GM19099 (cell line): ENCODE data around the gene C1orf94.

Experiments used
- POLR2A ChIP-seq: IDR thresholded peaks from 3 replicates; pipeline ENCODE4 v1.6.1; 2011; ENCODE audit warnings: low read depth; ENCODE audit not compliant: insufficient read length; ENCODE audit errors: extremely low read depth

Gene C1orf94, protein sequence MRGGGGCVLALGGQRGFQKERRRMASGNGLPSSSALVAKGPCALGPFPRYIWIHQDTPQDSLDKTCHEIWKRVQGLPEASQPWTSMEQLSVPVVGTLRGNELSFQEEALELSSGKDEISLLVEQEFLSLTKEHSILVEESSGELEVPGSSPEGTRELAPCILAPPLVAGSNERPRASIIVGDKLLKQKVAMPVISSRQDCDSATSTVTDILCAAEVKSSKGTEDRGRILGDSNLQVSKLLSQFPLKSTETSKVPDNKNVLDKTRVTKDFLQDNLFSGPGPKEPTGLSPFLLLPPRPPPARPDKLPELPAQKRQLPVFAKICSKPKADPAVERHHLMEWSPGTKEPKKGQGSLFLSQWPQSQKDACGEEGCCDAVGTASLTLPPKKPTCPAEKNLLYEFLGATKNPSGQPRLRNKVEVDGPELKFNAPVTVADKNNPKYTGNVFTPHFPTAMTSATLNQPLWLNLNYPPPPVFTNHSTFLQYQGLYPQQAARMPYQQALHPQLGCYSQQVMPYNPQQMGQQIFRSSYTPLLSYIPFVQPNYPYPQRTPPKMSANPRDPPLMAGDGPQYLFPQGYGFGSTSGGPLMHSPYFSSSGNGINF

DNA sequence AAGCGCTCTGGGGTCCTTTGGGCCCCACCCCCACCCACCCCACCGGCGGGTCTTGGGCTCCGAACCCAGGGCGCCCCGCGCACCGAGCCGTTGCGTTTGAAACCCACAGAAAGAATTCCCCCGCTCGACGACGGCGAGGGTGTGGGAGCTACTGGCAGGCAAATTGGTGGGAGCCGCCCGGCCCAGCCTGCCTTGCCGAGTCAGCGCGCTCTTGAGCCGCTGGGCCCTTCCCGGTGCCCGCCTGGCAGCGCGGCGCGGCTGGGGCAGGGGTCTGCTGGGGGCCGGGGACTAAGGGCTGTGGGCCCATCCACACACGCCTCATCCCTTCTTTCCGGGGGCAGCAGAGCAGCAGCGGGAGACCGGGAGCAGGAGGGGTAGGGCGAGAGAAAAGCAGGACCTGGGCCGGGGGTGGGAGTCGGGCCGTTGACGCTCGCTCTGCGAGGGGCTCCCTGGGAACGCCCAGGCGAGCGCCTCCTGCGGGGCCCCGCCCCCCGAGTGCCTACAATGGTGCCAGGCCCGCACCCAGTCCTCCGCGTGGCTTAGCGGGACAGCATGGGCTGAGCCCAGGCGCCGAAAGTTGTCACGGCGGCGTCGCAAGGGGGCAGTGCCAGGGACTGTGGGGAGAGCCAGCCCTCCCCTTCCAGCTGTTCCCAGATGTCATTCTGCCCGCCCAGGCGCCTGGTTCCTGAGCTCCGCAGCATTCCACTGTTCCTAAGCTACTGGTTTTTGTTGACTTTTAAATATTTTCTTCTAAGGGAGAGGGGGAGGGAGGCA is at the start of gene C1orf94:
TSS of gene C1orf94 (plus strand) at position 78 of the 774 bp plus-strand sequence. CDS start 883 bp downstream, outside the sequence.
- TF ChIP-seq POLR2A, result no peak

DNA sequence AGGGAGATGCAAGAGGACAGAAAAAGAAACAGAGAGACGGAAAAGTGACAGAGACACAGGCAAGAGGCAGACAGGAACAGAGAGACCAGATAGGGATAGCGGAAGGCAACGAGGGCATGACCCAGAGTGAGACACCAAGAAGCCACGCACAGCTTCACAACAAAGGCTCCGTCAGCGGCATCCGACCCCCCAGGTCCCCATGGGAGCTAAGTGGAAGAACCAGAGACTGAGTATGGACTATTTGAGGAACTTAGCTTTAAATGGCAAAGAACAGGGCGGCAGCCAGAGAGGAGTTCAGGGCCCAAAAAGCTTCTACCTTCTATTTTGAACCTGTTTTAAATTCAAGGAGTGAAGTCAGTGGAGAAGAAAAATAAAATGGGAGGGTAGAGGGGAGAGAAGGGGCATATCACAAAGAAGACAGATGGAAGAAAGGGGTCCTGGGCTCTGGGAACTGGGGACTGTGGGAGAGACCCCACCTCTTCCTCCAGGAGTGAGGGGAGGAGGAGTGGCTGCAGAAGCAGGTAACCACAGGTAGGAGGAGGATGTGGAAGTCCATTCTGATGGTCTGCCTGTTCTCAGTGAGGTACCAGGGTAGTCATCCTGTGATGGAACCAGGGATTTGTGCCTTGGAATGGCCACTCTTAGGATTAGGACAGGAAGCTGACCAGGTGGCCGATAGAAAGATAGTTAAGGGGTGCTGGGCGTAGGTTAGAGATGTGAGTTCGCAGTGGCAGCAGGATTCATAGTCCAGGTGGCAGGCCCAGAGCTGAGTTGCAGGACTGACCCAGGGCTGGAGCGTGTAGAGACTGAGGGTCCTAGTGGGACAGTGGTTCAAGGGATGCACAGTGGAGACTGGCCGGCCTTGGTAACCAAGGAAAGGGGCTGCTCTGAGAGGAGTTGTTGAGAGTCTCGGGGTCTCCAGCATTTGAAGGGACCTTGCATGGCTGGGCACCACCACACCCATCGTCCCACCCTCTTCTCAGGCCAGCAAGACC is 49.4 kb upstream of the C1orf94 start:
- TF ChIP-seq POLR2A, result no peak

DNA sequence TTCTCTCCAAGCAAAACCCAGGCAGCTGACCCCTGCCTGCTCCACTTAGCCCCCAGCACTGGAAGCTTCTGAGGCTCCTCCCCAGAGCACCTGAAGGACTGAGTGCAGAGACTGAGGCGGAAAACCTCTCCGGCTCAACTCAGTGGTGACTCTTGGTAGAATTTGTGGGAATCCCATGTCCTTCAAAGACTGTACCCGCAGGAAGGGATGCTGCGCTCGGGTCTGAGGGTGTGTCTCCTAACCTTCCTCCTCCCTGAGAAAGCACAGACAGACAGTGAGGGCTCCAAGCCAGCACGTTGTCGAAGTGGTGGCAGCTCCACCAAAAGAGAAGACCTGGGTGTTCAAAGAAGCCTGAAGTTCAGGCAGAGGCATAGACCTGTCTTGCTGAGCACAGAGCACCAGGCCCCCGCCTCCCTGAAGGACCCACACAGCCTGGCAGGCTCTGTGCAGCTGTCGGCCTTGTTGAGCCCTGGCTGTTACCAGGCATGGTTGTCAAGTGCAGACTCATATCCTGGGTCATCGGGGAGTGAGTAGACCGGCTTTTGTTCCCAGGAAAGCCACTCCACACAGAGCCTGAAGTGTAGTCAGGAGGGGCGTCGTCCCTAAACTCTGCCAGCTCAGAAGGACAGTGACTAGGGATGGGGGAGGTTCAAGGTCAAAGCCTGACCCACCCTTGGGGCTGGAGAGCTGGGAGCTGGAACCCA is 48.4 kb upstream of the C1orf94 start:
- TF ChIP-seq POLR2A, result no peak

DNA sequence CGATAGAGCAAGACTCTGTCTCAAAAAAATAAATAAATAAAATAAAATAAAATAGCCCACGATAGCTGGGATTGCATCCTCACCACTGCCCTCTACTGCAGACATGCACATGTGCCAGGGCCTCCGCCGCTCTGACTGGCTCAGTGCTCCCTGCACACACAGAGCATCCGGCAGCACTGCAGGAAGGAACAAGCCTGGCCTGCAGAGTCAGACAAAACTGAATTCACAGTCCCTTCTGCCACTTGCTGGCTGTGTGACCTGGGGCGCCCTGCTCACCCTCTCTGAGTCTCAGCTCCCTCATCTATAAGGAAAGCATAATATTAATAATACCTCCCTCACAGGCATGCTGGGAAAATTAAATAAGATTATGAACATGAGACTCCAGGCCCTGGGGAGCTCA is 47.1 kb upstream of the C1orf94 start:
- TF ChIP-seq POLR2A, result no peak

DNA sequence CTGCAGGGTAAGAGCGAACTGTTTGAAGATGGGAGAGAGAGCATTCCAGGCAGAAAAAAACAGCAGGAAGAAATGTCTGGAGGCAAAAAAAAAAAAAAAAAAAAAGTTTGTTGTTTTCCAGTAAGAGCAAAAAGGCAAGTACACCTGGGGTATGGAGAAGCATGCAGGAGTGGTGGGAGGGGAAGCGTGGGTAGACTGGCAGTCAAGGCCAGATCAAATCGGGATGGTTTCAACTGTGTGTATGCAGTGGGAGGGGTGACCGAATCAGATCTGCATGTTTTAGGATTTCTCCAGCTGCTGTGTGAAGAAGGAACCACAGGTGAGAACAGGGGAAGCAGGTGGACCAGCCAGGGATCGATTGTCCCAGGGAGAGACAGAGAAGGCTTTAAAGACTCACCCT is 46.4 kb upstream of the C1orf94 start:
- TF ChIP-seq POLR2A, result no peak

DNA sequence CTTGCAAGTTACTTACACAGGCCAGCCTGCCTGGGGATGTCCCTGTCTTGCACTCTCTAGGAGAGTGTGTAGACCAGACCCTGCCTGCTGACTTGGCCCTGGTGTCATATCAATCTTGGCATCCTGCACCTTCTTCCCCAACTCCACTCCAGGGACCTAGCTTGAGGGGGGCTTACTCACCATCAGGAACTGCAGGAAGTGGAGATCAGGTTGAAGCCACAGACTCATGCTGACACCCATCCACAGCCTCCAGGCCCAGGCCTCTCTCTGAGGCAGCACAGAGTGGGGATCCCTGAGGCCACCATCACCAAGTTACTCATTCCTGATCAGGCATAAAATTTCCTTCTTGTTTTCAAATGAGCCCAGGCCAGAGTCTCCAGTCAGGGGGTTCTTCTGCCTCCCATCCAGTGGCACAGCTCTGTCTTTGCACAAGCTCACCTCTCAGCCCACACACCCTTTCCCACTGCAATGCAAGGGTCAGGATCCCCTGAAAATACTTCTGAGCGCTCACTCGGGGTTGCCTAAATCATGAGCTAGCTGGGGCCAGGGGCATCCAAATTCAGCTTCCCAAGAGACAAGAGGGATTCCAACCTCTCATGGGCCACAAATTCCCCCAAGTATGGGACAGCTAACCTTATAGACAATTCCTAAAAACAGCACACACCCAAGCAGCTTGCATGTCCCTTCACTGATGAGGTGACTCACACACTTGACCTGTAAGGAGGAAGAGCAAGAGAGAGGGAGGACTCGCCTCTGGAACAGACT is 45.1 kb upstream of the C1orf94 start:
- TF ChIP-seq POLR2A, result no peak

DNA sequence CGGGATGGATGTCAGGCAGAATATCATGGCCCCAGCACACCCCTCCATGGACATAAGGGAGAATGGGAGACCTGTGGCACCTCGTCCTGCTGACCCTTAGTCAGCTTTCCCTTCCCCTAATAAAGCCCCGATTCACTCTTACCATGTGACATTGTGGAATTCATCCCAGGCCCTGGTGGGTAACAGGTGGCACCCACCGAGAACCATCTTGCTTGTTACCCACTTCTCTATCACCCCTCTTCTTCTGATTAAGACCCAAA is 44.6 kb upstream of the C1orf94 start:
- TF ChIP-seq POLR2A, result no peak

DNA sequence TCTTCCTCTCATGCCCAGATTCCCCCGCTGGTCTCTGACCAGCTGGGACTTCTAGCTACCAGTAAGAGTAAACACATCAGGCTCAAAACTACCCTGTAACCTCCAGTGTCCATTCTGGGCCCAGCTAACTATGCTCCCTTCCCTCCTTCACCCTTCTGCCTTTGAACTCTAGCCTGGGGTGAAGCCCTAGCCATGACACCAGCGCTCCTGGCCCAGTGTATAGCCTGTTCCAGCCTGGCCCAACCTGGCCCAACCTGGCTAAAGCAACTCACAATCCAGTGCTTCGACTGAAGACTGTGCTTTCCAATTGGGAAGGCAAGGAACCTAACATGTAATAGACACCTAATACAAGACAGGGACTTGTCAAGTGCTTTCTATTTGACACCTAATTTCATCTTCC is 39.3 kb upstream of the C1orf94 start:
- TF ChIP-seq POLR2A, result no peak

DNA sequence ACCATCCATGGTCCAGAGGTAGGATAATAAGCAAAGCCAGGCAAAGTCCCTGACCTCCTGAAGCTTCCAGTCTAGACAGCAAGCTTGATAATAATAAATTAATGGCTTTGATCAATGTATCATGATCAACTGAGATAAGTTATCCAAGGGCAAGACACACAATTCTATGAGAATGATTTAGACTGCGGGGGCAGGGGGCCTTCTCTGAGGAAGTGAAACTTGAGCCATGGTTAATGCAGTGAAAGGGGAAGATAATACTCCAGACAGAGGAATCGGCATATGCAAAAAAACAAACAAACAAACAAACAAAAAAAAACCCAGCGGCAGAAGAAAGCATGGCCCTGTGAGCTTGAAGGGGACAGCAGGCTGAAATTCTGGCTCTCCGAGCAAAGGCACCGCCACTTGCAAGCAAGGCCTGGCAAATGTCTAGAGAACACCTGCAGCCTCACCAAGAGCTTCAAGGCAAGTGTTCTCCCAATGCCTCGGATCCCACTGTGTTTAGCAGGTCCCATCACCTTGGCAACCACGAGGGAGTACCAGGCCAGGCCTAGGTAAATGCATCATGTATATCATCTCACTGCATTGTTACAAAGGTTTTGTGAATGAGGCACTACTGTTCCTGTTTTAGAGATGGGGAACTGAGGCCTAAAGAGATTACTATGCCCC is 36.6 kb upstream of the C1orf94 start:
- TF ChIP-seq POLR2A, result no peak

DNA sequence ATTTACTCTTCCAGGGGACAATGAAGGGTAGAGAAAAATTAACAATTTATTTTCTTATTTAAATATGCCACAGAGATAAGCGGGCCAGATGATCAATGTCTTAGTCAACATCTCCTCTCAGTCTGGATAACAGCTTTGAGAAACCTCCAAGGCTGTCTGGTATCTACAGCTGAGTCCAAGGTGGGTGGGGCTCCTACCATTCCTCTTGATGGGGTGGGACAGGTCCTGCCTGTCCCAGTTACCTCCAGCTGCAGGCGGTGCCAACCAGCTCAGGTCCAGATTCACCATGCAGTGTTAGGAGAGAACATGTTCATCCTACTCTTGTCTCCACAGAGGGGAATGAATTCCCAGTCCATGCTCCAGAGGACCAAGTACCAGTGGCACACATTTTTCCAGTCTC is 32.7 kb upstream of the C1orf94 start:
- TF ChIP-seq POLR2A, result no peak

DNA sequence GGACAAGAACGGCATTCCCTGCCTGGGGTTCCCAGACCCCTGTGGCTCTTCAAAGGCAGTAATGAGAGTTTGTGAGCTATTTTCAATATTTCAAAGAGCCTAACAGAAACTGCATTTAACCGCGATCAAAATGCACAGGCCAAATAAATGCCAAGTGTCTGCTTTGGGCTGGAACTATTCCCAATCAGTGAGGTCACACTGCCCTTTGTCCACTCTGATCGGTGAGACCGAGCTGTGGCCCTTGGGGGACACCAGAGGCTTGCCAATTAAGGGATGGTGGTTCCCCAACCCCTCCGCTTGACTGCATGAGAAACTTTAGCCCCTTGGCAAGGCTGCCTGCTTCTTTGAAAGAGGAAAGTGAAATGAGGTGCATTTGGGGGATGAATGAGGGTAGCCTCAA is 31.9 kb upstream of the C1orf94 start:
- no peak for TF ChIP-seq POLR2A

DNA sequence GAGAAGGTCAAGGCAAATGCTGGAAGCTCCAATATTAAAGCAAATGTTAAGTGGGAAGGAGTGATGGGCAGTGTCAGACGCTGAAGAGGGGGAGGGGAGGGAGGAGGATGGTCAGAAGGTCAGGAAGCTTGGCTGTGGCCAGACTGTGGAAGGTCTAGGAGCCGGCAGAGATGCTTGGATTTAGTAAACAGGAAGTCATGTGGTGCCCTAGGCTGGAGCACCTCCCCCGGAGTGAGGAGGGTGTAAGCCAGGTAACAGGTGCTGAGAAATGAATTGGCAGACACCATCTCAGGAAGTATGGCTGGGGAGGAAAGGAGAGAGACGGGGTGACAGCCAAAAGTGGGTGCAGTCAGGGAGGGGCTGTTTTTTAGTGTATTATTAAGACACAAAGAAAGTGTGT is 29.4 kb upstream of the C1orf94 start:
- TF ChIP-seq POLR2A, result no peak

DNA sequence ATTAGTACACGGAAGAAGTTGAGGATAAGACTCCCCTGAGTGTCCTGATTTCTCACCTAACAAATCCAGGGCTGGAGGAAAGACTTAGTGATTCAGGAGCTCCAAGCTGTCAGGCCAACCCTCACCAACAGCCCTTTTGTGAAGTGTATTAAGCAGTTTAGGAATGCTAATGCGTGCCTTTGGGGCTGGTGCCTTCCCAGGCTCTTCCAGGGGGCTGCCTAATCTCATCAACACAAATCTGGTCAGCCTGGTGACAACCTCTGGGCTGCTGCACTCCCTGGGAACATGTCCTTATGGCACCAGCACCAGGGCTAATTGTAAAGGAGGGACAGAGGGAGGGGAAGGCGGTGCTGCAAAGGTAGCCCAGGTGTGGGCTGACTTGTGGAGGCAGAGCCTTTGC is 27.2 kb upstream of the C1orf94 start:
- no peak for TF ChIP-seq POLR2A
